H54 (cell line): ENCODE measurements around the gene KRCC1.
A peak's percentile ranks its signal among the peaks of the same experiment; 100 is the strongest.
"Not testable (repeated sequence)": the region's sequence is repeated elsewhere in the genome, so short reads cannot be mapped to it uniquely, and the experiment has no call there.

Experiments used
- DNase-seq: peaks from one replicate; pipeline ENCODE4 v3.0.0; 2011; ENCODE audit warnings: low spot score, mixed read lengths; ENCODE audit not compliant: insufficient read length
- FAIRE-seq: peaks from 3 replicates; lab custom pipeline; 2011; peaks lifted over from hg19 to GRCh38; lab: Jason Lieb, UNC
- POLR2A ChIP-seq: IDR thresholded peaks from 2 replicates; pipeline ENCODE4 v1.6.1; 2011; ENCODE audit warnings: low read depth, mild to moderate bottlenecking, low read length

KRCC1 gene

GRCh38 chr2:88038263-88039105, 17.1 kb downstream of the KRCC1 start:
- DNase-seq, result peak; percentile 23
- no peak for TF ChIP-seq POLR2A
- peak; percentile 98 for FAIRE-seq

GRCh38 chr2:88036606-88037005, 19.0 kb downstream of the KRCC1 start:
- FAIRE-seq (no peak), DNase-seq (no peak)
- TF ChIP-seq POLR2A, result no peak

- TF ChIP-seq POLR2A, result no peak
- peak; percentile 58 for FAIRE-seq
- DNase-seq, result no peak
Measured at GRCh38 chr2:88036182-88036581, 19.4 kb downstream of the KRCC1 start.

- FAIRE-seq (no peak), DNase-seq (no peak)
- no peak for TF ChIP-seq POLR2A
Measured at GRCh38 chr2:88032070-88032702, 23.4 kb downstream of the KRCC1 start.

GRCh38 chr2:88028931-88029330, 26.7 kb downstream of the KRCC1 start:
- DNase-seq (no peak), FAIRE-seq (no peak)
- TF ChIP-seq POLR2A, result no peak

- no peak for FAIRE-seq
- no peak for DNase-seq
- TF ChIP-seq POLR2A, result no peak
Measured at GRCh38 chr2:88027697-88028389, 27.7 kb downstream of the KRCC1 start.

GRCh38 chr2:88024509-88024908, 31.1 kb downstream of the KRCC1 start:
- FAIRE-seq (no peak), DNase-seq (no peak)
- no peak for TF ChIP-seq POLR2A

- DNase-seq (no peak), FAIRE-seq (no peak)
- TF ChIP-seq POLR2A, result no peak
Measured at GRCh38 chr2:88022669-88022921, 33.0 kb downstream of the KRCC1 start.

GRCh38 chr2:88019985-88020384, 35.6 kb downstream of the KRCC1 start:
- DNase-seq (no peak), FAIRE-seq (no peak)
- no peak for TF ChIP-seq POLR2A

- FAIRE-seq, result no peak
- DNase-seq, result no peak
- TF ChIP-seq POLR2A, result no peak
Measured at GRCh38 chr2:88018909-88019308, 36.7 kb downstream of the KRCC1 start.

- FAIRE-seq, DNase-seq: not testable (repeated sequence)
Measured at GRCh38 chr2:88018077-88018805, 37.3 kb downstream of the KRCC1 start.

- FAIRE-seq, DNase-seq: not testable (repeated sequence)
Measured at GRCh38 chr2:88017780-88018038, 37.9 kb downstream of the KRCC1 start.

- FAIRE-seq, result no peak
- TF ChIP-seq POLR2A, result no peak
- DNase-seq, result peak; percentile 22
Measured at GRCh38 chr2:88016960-88017779, 38.4 kb downstream of the KRCC1 start.
